Chondrocyte (in vitro differentiated cells): ENCODE data around the gene MDFIC. TPM values are rescaled to one million over a fixed set of nuclear protein-coding genes. Genes with fewer than 3 reads are reported as not detected.
A peak's percentile ranks its signal among the peaks of the same experiment; 100 is the strongest.

Experiments used
- DNase-seq: peaks from one replicate; pipeline ENCODE4 v3.0.0; 2021; ENCODE audit warnings: mixed read lengths, low spot score
- H3K27ac Mint-ChIP-seq: one replicate; pipeline ENCODE4 v1.8.0; 2021; ENCODE audit warnings: mild to moderate bottlenecking, moderate library complexity, mixed read lengths; ENCODE audit not compliant: unreplicated experiment
- H3K27me3 Mint-ChIP-seq: 2 replicates; pipeline ENCODE4 v1.8.0; 2021; ENCODE audit warnings: low read depth, mixed read lengths
- H3K36me3 Mint-ChIP-seq: 2 replicates; pipeline ENCODE4 v1.8.0; 2021; ENCODE audit warnings: low read depth, mixed read lengths
- H3K4me1 Mint-ChIP-seq: 2 replicates; pipeline ENCODE4 v1.8.0; 2021; ENCODE audit warnings: low read depth, mild to moderate bottlenecking, mixed read lengths
- H3K4me3 Mint-ChIP-seq: one replicate; pipeline ENCODE4 v1.8.0; 2021; ENCODE audit warnings: mild to moderate bottlenecking, moderate library complexity, mixed read lengths; ENCODE audit not compliant: unreplicated experiment
- H3K9me3 Mint-ChIP-seq: 2 replicates; pipeline ENCODE4 v1.8.0; 2021; ENCODE audit warnings: low read depth, mixed read lengths
- total RNA-seq: library from RNA; stranded (reverse); gene quantifications from 3 replicates; pipeline ENCODE4 v1.2.1, GENCODE V29; 2021
- TF ChIP-seq, protein P1 (sequence below): fragments of 200-600 bp; sonication (generic); IDR thresholded peaks from 2 replicates; pipeline ENCODE4 v1.5.0; 2021; ENCODE audit warnings: antibody characterized with exemption, mild to moderate bottlenecking, moderate library complexity

Gene MDFIC
- total RNA-seq, 1 donor from 2014 or later = 15.6 TPM

DNA sequence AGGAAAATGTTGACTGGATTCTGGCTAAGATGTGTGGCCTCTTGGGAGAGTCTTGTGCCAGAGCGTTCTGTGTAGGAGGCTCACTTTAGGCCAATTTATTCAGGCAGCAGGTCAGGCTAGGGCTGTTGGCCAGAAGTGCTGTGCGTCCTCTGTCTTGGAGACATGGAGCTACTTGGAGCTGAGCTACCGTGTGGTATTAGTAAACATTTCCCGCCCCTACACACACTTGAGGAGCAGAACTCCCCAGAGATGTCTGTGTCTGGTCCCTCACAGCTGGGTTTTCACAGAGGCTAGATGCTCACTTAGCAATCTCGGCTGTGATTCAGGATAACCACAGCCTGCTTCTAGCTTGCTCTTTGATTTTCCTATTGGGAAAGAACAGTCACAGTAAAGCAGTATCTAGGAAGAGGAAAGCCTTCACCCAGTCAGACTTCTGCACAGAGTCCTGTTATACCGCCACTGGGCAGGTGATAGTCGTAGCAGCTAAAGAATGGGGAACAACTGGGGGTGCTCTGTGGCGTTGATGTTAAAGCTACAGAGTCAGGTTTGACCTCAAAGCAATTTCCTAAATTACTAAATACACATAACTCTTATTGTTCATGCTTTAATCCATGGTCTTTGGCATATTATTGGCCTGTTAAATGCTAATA, 86.7 kb downstream of the MDFIC start:
- no peak for DNase-seq
- Mint-ChIP-seq H3K9me3 (no peaks in the 10 kb centered on the region), H3K4me1 (peaks cover 17% of the 10 kb centered on the region), H3K27me3 (no peaks in the 10 kb centered on the region), H3K4me3 (no peak overlapping the region), H3K27ac (no peak overlapping the region), H3K36me3 (peaks cover 3% of the 10 kb centered on the region)
- TF ChIP-seq, protein P1, sequence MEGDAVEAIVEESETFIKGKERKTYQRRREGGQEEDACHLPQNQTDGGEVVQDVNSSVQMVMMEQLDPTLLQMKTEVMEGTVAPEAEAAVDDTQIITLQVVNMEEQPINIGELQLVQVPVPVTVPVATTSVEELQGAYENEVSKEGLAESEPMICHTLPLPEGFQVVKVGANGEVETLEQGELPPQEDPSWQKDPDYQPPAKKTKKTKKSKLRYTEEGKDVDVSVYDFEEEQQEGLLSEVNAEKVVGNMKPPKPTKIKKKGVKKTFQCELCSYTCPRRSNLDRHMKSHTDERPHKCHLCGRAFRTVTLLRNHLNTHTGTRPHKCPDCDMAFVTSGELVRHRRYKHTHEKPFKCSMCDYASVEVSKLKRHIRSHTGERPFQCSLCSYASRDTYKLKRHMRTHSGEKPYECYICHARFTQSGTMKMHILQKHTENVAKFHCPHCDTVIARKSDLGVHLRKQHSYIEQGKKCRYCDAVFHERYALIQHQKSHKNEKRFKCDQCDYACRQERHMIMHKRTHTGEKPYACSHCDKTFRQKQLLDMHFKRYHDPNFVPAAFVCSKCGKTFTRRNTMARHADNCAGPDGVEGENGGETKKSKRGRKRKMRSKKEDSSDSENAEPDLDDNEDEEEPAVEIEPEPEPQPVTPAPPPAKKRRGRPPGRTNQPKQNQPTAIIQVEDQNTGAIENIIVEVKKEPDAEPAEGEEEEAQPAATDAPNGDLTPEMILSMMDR = no peak

- peaks cover 4% of the 10 kb centered on the region for H3K36me3 Mint-ChIP-seq
- no peak overlapping the region for H3K27ac Mint-ChIP-seq
- no peak overlapping the region for H3K4me3 Mint-ChIP-seq
- H3K9me3 Mint-ChIP-seq = no peaks in the 10 kb centered on the region
- H3K27me3 Mint-ChIP-seq = no peaks in the 10 kb centered on the region
- TF ChIP-seq, protein P1 = no peak
- H3K4me1 Mint-ChIP-seq = peaks cover 20% of the 10 kb centered on the region
- no peak for DNase-seq
These were observed 87.2 kb downstream of the MDFIC start for GRCh38 chr7:115009139-115009538.

GRCh38 chr7:115009736-115010440, 88.0 kb downstream of the MDFIC start:
- peaks cover 22% of the 10 kb centered on the region for H3K4me1 Mint-ChIP-seq
- H3K36me3 Mint-ChIP-seq = peaks cover 4% of the 10 kb centered on the region
- H3K9me3 Mint-ChIP-seq = no peaks in the 10 kb centered on the region
- TF ChIP-seq, protein P1 = no peak
- DNase-seq = no peak
- peak overlapping the region; percentile 27 for H3K27ac Mint-ChIP-seq
- no peaks in the 10 kb centered on the region for H3K27me3 Mint-ChIP-seq
- H3K4me3 Mint-ChIP-seq = no peak overlapping the region

GRCh38 chr7:115010441-115010820, 88.5 kb downstream of the MDFIC start:
- no peaks in the 10 kb centered on the region for H3K27me3 Mint-ChIP-seq
- TF ChIP-seq, protein P1 = no peak
- peaks cover 22% of the 10 kb centered on the region for H3K4me1 Mint-ChIP-seq
- no peak overlapping the region for H3K4me3 Mint-ChIP-seq
- no peak for DNase-seq
- peaks cover 4% of the 10 kb centered on the region for H3K36me3 Mint-ChIP-seq
- H3K27ac Mint-ChIP-seq = no peak overlapping the region
- H3K9me3 Mint-ChIP-seq = no peaks in the 10 kb centered on the region

DNA sequence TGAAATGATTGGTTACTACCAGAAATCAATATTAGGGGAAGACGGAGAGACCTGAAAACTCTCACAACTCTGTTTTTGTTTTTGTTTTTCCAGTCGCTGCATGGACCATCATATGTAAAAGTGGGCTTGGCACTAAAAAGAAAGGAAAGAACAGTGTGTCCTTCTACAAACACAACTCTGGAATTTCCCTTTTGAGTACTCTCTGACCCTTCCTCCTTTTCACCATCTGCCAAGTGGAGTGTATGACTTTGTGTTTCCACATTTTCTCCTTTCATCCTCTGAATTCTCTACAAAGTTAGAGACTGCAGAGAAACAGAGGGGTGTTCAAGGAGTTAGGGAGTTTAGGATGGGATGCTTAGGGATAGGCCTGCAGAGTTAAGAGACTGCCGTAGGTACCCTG, 92.0 kb downstream of the MDFIC start:
- H3K4me3 Mint-ChIP-seq = no peak overlapping the region
- H3K27ac Mint-ChIP-seq = no peak overlapping the region
- TF ChIP-seq, protein P1 = no peak

More for the DNA sequence above, 92.0 kb downstream of the MDFIC start:
- Mint-ChIP-seq H3K4me1 (peaks cover 18% of the 10 kb centered on the region), H3K36me3 (peaks cover 12% of the 10 kb centered on the region), H3K9me3 (no peaks in the 10 kb centered on the region), H3K27me3 (no peaks in the 10 kb centered on the region)
- no peak for DNase-seq
